KMS-11 (cell line): Measurements from ENCODE around the gene ARHGEF17.

Experiments used
- H2AFZ ChIP-seq: fragments of 200-600 bp; sonication (generic); 2 replicates; pipeline ENCODE4 v1.6.1; 2016; ENCODE audit warnings: antibody characterized with exemption, mixed run types, low read depth
- H3K27ac ChIP-seq: fragments of 200-600 bp; sonication (generic); 2 replicates; pipeline ENCODE4 v1.6.1; 2016; ENCODE audit warnings: mild to moderate bottlenecking, mixed run types
- H3K27me3 ChIP-seq: fragments of 200-600 bp; sonication (generic); 2 replicates; pipeline ENCODE4 v1.6.1; 2017; ENCODE audit warnings: mild to moderate bottlenecking, low read depth, mixed run types, moderate library complexity; ENCODE audit not compliant: insufficient read depth
- H3K36me3 ChIP-seq: fragments of 200-600 bp; sonication (generic); 2 replicates; pipeline ENCODE4 v1.6.1; 2017; ENCODE audit warnings: mild to moderate bottlenecking, mixed run types; ENCODE audit not compliant: insufficient read depth
- H3K4me1 ChIP-seq: fragments of 200-600 bp; sonication (generic); 2 replicates; pipeline ENCODE4 v1.6.1; 2016; ENCODE audit warnings: mild to moderate bottlenecking, low read depth, mixed run types; ENCODE audit not compliant: poor library complexity, severe bottlenecking
- H3K4me2 ChIP-seq: fragments of 200-600 bp; sonication (generic); 2 replicates; pipeline ENCODE4 v1.7.0; 2016; ENCODE audit warnings: mild to moderate bottlenecking, mixed run types
- H3K4me3 ChIP-seq: fragments of 200-600 bp; sonication (generic); IDR thresholded peaks from 2 replicates; pipeline ENCODE4 v1.6.1; 2017; ENCODE audit warnings: low read depth, low read length, mixed read lengths; ENCODE audit not compliant: insufficient read depth
- H3K79me2 ChIP-seq: fragments of 200-600 bp; sonication (generic); 2 replicates; pipeline ENCODE4 v1.6.1; 2016; ENCODE audit warnings: low read depth, mixed run types; ENCODE audit not compliant: insufficient read depth
- H3K9ac ChIP-seq: fragments of 200-600 bp; sonication (generic); 2 replicates; pipeline ENCODE4 v1.6.1; 2016; ENCODE audit warnings: mild to moderate bottlenecking, mixed run types
- H4K20me1 ChIP-seq: fragments of 200-600 bp; sonication (generic); 2 replicates; pipeline ENCODE4 v1.6.1; 2016; ENCODE audit warnings: mild to moderate bottlenecking, mixed run types; ENCODE audit not compliant: insufficient read depth
- TF ChIP-seq, protein P1 (sequence below): fragments of 200-600 bp; sonication (generic); conservative IDR thresholded peaks from 2 replicates; pipeline ENCODE4 v1.6.1; 2017; ENCODE audit warnings: low read depth, mild to moderate bottlenecking, antibody characterized with exemption, low read length, moderate library complexity, mixed read lengths

The ARHGEF17 gene

DNA sequence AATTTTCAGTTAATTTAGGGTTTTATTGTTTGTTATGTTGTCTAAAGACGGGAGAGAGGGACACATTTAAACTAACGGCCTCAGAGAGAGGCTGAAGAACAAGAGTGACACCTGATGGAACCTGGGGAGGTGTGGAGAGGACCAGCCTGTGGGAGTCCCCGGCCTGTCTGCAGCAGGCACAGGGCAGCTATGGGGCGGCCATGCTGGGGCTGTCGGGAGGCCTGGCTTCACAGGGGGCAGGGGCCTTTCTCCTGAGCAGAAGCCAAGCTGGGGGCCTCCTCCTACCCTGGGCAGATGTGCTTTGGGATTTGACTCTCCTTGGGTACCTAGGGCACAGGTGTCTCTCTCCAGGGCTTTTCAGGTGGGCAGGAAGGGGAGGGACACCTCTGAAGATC, 90.1 kb downstream of the ARHGEF17 start:
- Histone ChIP-seq H3K27me3 (no peaks in the 10 kb centered on the region), H4K20me1 (no peaks in the 10 kb centered on the region), H3K27ac (no peak overlapping the region), H3K4me1 (peaks cover 10% of the 10 kb centered on the region), H3K36me3 (no peaks in the 10 kb centered on the region), H3K4me3 (no peak overlapping the region), H3K4me2 (no peak overlapping the region), H3K9ac (no peak overlapping the region), H2AFZ (no peak overlapping the region), H3K79me2 (no peaks in the 10 kb centered on the region)
- TF ChIP-seq, protein P1, sequence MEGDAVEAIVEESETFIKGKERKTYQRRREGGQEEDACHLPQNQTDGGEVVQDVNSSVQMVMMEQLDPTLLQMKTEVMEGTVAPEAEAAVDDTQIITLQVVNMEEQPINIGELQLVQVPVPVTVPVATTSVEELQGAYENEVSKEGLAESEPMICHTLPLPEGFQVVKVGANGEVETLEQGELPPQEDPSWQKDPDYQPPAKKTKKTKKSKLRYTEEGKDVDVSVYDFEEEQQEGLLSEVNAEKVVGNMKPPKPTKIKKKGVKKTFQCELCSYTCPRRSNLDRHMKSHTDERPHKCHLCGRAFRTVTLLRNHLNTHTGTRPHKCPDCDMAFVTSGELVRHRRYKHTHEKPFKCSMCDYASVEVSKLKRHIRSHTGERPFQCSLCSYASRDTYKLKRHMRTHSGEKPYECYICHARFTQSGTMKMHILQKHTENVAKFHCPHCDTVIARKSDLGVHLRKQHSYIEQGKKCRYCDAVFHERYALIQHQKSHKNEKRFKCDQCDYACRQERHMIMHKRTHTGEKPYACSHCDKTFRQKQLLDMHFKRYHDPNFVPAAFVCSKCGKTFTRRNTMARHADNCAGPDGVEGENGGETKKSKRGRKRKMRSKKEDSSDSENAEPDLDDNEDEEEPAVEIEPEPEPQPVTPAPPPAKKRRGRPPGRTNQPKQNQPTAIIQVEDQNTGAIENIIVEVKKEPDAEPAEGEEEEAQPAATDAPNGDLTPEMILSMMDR, result no peak

DNA sequence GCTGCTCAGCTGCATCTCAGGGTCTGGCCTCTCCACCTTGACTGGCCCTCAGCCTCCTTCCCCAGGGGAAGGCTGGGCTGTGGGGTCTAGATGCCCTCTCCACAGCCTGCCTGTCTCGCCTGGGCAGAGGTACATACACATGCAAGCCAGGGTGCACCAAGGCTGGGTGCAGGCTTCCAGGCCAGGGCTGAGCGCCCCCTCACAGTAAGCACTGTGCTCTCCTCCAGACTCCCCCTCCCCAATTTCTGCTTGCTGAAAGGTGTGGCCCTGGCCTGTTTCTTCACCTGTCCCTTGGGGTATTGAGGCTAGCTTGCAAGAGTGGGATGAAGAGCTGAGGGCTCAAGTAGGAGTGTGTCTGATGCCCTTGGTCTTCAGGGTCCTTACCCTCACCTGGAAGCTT, 90.6 kb downstream of the ARHGEF17 start:
- TF ChIP-seq, protein P1, result no peak
- Histone ChIP-seq H4K20me1 (no peaks in the 10 kb centered on the region), H3K4me3 (no peak overlapping the region), H3K4me1 (peaks cover 10% of the 10 kb centered on the region), H2AFZ (no peak overlapping the region), H3K27me3 (no peaks in the 10 kb centered on the region), H3K9ac (no peak overlapping the region), H3K4me2 (no peak overlapping the region), H3K27ac (no peak overlapping the region), H3K79me2 (no peaks in the 10 kb centered on the region), H3K36me3 (no peaks in the 10 kb centered on the region)

GRCh38 chr11:73399159-73399590, 91.1 kb downstream of the ARHGEF17 start:
- H3K27me3 ChIP-seq, result no peaks in the 10 kb centered on the region
- TF ChIP-seq, protein P1, result no peak

DNA sequence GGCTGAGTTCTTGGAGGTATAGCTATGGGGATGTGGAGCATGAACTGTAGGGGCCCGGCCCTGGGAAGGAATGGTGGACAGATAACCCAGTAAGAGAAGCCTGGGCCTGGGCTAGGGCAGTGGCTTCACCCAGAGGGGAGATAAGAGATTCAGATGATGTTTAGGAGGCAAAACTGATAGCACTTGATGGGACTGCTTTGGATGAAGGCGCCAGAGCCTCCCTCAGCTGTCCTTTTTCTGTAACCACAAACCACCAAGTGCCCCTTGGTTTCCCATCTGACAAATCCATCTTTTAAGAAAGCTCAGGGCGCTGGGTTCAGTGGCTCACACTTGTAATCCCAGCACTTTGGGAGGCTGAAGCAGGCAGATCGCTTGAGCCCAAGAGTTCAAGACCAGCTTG, 91.6 kb downstream of the ARHGEF17 start:
- TF ChIP-seq, protein P1, result no peak
- H3K4me1 ChIP-seq, result peaks cover 10% of the 10 kb centered on the region
- no peaks in the 10 kb centered on the region for H3K79me2 ChIP-seq
- no peaks in the 10 kb centered on the region for H3K36me3 ChIP-seq
- no peak overlapping the region for H2AFZ ChIP-seq
- H4K20me1 ChIP-seq, result no peaks in the 10 kb centered on the region
- H3K27me3 ChIP-seq, result no peaks in the 10 kb centered on the region
- H3K27ac ChIP-seq, result no peak overlapping the region
- no peak overlapping the region for H3K4me3 ChIP-seq
- no peak overlapping the region for H3K9ac ChIP-seq
- no peak overlapping the region for H3K4me2 ChIP-seq

More at GRCh38 chr11:73399159-73399590, 91.1 kb downstream of the ARHGEF17 start:
- Histone ChIP-seq H4K20me1 (no peaks in the 10 kb centered on the region), H3K79me2 (no peaks in the 10 kb centered on the region), H3K4me1 (peaks cover 10% of the 10 kb centered on the region), H3K4me2 (no peak overlapping the region), H3K4me3 (no peak overlapping the region), H2AFZ (no peak overlapping the region), H3K9ac (no peak overlapping the region), H3K36me3 (no peaks in the 10 kb centered on the region), H3K27ac (no peak overlapping the region)

DNA sequence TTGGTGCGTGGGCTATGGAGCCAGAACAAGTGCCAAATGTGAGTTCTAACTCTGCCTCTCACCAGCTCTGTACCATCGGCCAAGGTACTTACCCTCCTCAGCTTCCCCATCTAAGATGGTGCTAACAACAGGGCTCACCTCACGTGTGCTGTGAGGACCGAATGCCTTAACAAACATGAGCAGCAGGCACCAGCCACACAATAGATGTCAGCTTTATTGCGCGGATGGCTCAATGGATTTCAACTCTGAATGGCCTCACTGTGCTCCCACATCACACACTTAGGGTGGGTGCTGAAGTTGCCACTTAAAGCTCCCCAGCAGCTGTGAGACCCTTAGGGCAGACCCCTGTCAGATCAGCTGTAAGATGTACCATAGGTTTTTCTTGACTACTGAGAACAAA, 92.2 kb downstream of the ARHGEF17 start:
- no peak overlapping the region for H3K9ac ChIP-seq
- H3K4me1 ChIP-seq, result peaks cover 10% of the 10 kb centered on the region
- H3K79me2 ChIP-seq, result no peaks in the 10 kb centered on the region
- H2AFZ ChIP-seq, result no peak overlapping the region
- H3K4me3 ChIP-seq, result no peak overlapping the region
- no peak overlapping the region for H3K4me2 ChIP-seq
- no peaks in the 10 kb centered on the region for H3K27me3 ChIP-seq
- no peak overlapping the region for H3K27ac ChIP-seq
- H3K36me3 ChIP-seq, result no peaks in the 10 kb centered on the region
- TF ChIP-seq, protein P1, result no peak
- no peaks in the 10 kb centered on the region for H4K20me1 ChIP-seq
